Endometrial microvascular endothelial cells (primary cell): ENCODE data around the gene GSTM2. TPM values are rescaled to one million over a fixed set of nuclear protein-coding genes. Genes with fewer than 3 reads are reported as not detected.
"Not testable (repeated sequence)": the region's sequence is repeated elsewhere in the genome, so short reads cannot be mapped to it uniquely, and the experiment has no call there.

Source experiments
- in situ Hi-C: cut with HindIII; loops from 2 replicates; pipeline ENCODE4 v1.10.0; 2017; ENCODE audit warnings: low sequenced_read_pairs, low pct_unique_long_range_greater_than_20kb; ENCODE audit errors: inconsistent ontology term
- total RNA-seq: library from RNA; depleted of rRNA; stranded (reverse); fragments of >200 nt; gene quantifications from one replicate; pipeline ENCODE4 v1.2.3, GENCODE V29; 2015; ENCODE audit errors: inconsistent ontology term

GSTM2 gene
- total RNA-seq, 1 donor from 2014 or later: 6.3 TPM

GRCh38 chr1:109697861-109698260 is 30.0 kb downstream of the GSTM2 start:
- in situ Hi-C loops: not testable (repeated sequence)

DNA sequence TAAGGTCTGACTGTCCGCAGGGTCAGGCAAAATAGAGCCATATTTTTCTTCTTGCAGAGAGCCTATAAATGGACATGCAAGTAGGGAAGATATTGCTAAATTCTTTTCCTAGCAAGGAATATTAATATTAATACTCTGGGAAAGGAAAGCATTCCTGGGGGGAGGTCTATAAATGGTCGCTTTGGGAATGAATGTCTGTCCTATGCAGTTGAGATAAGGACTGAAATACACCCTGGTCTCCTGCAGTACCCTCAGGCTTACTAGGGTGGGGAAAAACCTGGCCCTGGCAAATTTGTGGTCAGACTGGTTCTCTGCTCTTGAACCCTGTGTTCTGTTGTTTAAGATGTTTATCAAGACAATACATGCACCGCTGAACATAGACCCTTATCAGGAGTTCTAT is 35.1 kb downstream of the GSTM2 start:
- in situ Hi-C loops: not testable (repeated sequence)

DNA sequence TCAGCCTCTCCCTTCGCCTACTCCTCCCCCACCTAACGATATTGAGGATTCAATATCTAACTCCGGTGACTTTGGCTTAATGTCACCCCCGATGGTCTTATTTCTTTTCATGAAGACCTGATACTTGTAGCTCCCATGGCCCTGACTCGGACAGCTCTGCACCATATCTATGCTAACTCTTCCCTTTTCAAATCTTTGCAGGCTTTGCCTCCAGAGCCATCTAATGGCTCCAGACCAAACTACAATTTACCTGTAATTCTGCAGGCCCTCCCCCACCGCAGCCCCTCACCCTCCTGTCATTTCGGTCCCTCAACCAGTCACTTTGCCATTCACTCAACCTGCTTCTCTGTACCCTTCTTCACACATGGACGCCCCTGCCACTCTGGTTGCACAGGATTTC is 36.3 kb downstream of the GSTM2 start:
- in situ Hi-C loops: no loop called here

- in situ Hi-C loops: no loop called here
Observed at GRCh38 chr1:109705411-109705810, 37.6 kb downstream of the GSTM2 start.

DNA sequence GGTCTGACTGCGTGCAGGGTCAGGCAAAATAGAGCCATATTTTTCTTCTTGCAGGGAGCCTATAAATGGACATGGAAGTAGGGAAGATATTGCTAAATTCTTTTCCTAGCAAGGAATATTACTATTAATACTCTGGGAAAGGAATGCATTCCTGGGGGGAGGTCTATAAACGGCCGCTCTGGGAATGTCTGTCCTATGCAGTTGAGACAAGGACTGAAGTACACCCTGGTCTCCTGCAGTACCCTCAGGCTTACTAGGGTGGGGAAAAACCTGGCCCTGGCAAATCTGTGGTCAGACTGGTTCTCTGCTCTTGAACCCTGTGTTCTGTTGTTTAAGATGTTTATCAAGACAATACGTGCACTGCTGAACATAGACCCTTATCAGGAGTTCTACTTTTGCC is 41.1 kb downstream of the GSTM2 start:
- in situ Hi-C loops: not testable (repeated sequence)

GRCh38 chr1:109709822-109710221 is 42.0 kb downstream of the GSTM2 start:
- in situ Hi-C loops: not testable (repeated sequence)

- in situ Hi-C loops: not testable (repeated sequence)
Observed at GRCh38 chr1:109711593-109712320, 43.9 kb downstream of the GSTM2 start, which contains the start of gene GSTM5. TSS of gene GSTM5 (plus strand) at chr1:109712251. CDS start at chr1:109712313, 62 bp downstream.

- in situ Hi-C loops: no loop called here
Observed at GRCh38 chr1:109712321-109712864, 44.5 kb downstream of the GSTM2 start.

DNA sequence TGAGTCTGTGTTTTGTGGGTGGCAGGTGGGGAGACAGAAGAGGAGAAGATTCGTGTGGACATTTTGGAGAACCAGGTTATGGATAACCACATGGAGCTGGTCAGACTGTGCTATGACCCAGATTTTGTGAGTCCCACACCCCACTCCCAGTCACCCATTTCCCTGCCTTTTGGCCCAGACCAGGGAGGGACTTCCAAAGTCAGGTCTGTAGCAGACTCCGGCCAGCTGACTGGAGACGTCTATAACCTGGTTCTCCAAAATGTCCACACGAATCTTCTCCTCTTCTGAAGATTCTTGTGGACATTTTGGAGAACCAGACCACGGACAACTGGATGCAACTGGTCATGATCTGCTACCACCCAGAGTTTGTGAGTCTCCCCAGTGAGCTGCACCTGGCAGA is 45.8 kb downstream of the GSTM2 start:
- in situ Hi-C loops: no loop called here

GRCh38 chr1:109714661-109715372 is 47.0 kb downstream of the GSTM2 start:
- in situ Hi-C loops: no loop called here

GRCh38 chr1:109716121-109716520 is 48.3 kb downstream of the GSTM2 start:
- in situ Hi-C loops: no loop called here

GRCh38 chr1:109716570-109717090 is 48.8 kb downstream of the GSTM2 start:
- in situ Hi-C loops: no loop called here

DNA sequence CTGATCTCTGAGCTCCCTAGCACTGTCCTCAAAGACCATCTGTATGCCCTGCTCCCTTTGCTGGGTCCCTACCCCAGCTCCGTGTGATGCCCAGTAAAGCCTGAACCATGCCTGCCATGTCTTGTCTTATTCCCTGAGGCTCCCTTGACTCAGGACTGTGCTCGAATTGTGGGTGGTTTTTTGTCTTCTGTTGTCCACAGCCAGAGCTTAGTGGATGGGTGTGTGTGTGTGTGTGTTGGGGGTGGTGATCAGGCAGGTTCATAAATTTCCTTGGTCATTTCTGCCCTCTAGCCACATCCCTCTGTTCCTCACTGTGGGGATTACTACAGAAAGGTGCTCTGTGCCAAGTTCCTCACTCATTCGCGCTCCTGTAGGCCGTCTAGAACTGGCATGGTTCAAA is 49.9 kb downstream of the GSTM2 start:
- in situ Hi-C loops: no loop called here

GRCh38 chr1:109718495-109718894 is 50.6 kb downstream of the GSTM2 start:
- in situ Hi-C loops: no loop called here

DNA sequence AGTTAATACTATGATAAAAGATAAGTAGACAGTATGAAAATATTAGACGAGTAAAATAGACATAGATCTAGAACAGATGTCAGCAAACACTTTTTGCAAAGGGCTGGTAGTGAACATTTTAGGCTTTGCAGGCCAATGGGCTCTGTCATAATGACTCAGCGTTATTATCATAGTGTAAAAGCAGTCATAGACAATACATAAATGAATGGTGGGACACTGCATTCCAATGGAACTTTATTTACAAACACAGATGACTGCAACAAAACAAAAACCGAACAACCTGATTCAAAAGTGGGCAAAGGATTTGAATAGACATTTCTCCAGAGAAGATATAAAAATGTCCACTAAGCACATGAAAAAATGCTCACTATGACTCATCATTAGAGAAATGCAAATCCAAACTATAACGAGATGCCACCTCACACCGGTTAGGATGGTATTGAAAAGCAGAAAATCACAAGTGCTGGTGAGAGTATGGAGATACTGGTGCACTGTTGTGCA is 51.5 kb downstream of the GSTM2 start:
- in situ Hi-C loops: no loop called here

DNA sequence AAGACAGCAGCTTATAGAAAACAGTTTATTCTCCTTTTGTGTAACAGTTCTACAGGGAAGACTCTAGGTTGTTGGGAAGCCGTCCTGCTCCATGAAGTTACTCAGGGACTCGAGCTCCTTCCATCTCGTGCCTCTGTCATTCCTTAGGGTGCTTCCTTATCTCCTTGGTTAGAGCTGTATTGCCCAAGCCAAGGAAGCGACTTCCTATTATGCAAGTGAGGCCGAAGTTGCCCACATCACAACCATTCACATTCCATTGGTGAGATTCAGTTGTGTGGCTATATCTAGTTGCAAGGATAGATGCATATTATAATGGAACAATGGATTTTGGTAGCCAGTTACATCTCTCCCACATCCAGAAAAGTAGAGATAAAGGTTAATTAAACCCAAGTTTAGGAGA is 53.2 kb downstream of the GSTM2 start:
- in situ Hi-C loops: no loop called here

GRCh38 chr1:109721971-109722370 is 54.1 kb downstream of the GSTM2 start:
- in situ Hi-C loops: no loop called here

GRCh38 chr1:109722908-109723691 is 55.2 kb downstream of the GSTM2 start:
- in situ Hi-C loops: no loop called here
